ENCODE data around the gene BDKRB1.

Gene BDKRB1

GRCh38 chr14:96284430-96284829, 28.4 kb downstream of the BDKRB1 start:
- no peak for ATAC-seq (ENCODE audit: low read depth)
- Histone ChIP-seq H3K4me3 (ENCODE audit: severe bottlenecking) (no peak overlapping the region), H3K9me3 (ENCODE audit: severe bottlenecking) (no peaks in the 10 kb centered on the region), H3K27ac (ENCODE audit: poor library complexity, severe bottlenecking) (no peak overlapping the region), H3K36me3 (ENCODE audit: low read depth) (peaks cover 21% of the 10 kb centered on the region; the same call in 1 of the 2 replicates), H3K27me3 (ENCODE audit: insufficient read depth, poor library complexity, severe bottlenecking) (no peaks in the 10 kb centered on the region), H3K4me1 (ENCODE audit: insufficient read depth, poor library complexity, severe bottlenecking) (no peaks in the 10 kb centered on the region)
- no peak for TF ChIP-seq CTCF (IDR thresholded peaks at IDR 0.05; ENCODE audit: poor library complexity, severe bottlenecking)
- DNase-seq (ENCODE audit: low spot score) = no peak

- Histone ChIP-seq H3K4me3 (ENCODE audit: severe bottlenecking) (no peak overlapping the region), H3K27ac (ENCODE audit: poor library complexity, severe bottlenecking) (no peak overlapping the region), H3K27me3 (ENCODE audit: insufficient read depth, poor library complexity, severe bottlenecking) (no peaks in the 10 kb centered on the region), H3K36me3 (ENCODE audit: low read depth) (peaks cover 33% of the 10 kb centered on the region), H3K9me3 (ENCODE audit: severe bottlenecking) (no peaks in the 10 kb centered on the region), H3K4me1 (ENCODE audit: insufficient read depth, poor library complexity, severe bottlenecking) (no peaks in the 10 kb centered on the region)
- DNase-seq (ENCODE audit: low spot score) (no peak), ATAC-seq (ENCODE audit: low read depth) (no peak)
- no peak for TF ChIP-seq CTCF (IDR thresholded peaks at IDR 0.05; ENCODE audit: poor library complexity, severe bottlenecking)
These were observed 29.7 kb downstream of the BDKRB1 start for GRCh38 chr14:96285667-96286066.

- TF ChIP-seq CTCF (IDR thresholded peaks at IDR 0.05; ENCODE audit: poor library complexity, severe bottlenecking) = no peak
- H3K36me3 ChIP-seq (ENCODE audit: low read depth) = peaks cover 39% of the 10 kb centered on the region
- H3K27ac ChIP-seq (ENCODE audit: poor library complexity, severe bottlenecking) = no peak overlapping the region
- no peaks in the 10 kb centered on the region for H3K4me1 ChIP-seq (ENCODE audit: insufficient read depth, poor library complexity, severe bottlenecking)
- no peaks in the 10 kb centered on the region for H3K27me3 ChIP-seq (ENCODE audit: insufficient read depth, poor library complexity, severe bottlenecking)
- H3K9me3 ChIP-seq (ENCODE audit: severe bottlenecking) = no peaks in the 10 kb centered on the region
- no peak for DNase-seq (ENCODE audit: low spot score)
- ATAC-seq (ENCODE audit: low read depth) = no peak
- H3K4me3 ChIP-seq (ENCODE audit: severe bottlenecking) = no peak overlapping the region
These were observed 30.2 kb downstream of the BDKRB1 start for GRCh38 chr14:96286251-96286650.

GRCh38 chr14:96287856-96288255, 31.8 kb downstream of the BDKRB1 start:
- H3K27me3 ChIP-seq (ENCODE audit: insufficient read depth, poor library complexity, severe bottlenecking) = no peaks in the 10 kb centered on the region
- no peak for TF ChIP-seq CTCF (IDR thresholded peaks at IDR 0.05; ENCODE audit: poor library complexity, severe bottlenecking)
- ATAC-seq (ENCODE audit: low read depth) = peak; percentile 33; the same call in 1 of the 3 replicates
- peaks cover 43% of the 10 kb centered on the region for H3K36me3 ChIP-seq (ENCODE audit: low read depth)
- H3K4me1 ChIP-seq (ENCODE audit: insufficient read depth, poor library complexity, severe bottlenecking) = no peaks in the 10 kb centered on the region
- no peak overlapping the region for H3K4me3 ChIP-seq (ENCODE audit: severe bottlenecking)
- H3K9me3 ChIP-seq (ENCODE audit: severe bottlenecking) = no peaks in the 10 kb centered on the region
- no peak for DNase-seq (ENCODE audit: low spot score)
- H3K27ac ChIP-seq (ENCODE audit: poor library complexity, severe bottlenecking) = no peak overlapping the region

- H3K36me3 ChIP-seq (ENCODE audit: low read depth) = peaks cover 28% of the 10 kb centered on the region
- no peak for TF ChIP-seq CTCF (IDR thresholded peaks at IDR 0.05; ENCODE audit: poor library complexity, severe bottlenecking)
- ATAC-seq (ENCODE audit: low read depth) = no peak
These were observed 38.2 kb downstream of the BDKRB1 start for GRCh38 chr14:96294246-96294645.

More at GRCh38 chr14:96294246-96294645, 38.2 kb downstream of the BDKRB1 start:
- Histone ChIP-seq H3K27ac (ENCODE audit: poor library complexity, severe bottlenecking) (no peak overlapping the region), H3K4me3 (ENCODE audit: severe bottlenecking) (no peak overlapping the region), H3K4me1 (ENCODE audit: insufficient read depth, poor library complexity, severe bottlenecking) (no peaks in the 10 kb centered on the region), H3K9me3 (ENCODE audit: severe bottlenecking) (no peaks in the 10 kb centered on the region), H3K27me3 (ENCODE audit: insufficient read depth, poor library complexity, severe bottlenecking) (no peaks in the 10 kb centered on the region)
- DNase-seq (ENCODE audit: low spot score) = no peak
